Ovary (tissue), 3 donors: ENCODE measurements around the gene ZNF778.

Experiments
- CTCF ChIP-seq, 3 donors: fragments of 450-650 bp in 2 of 3; fragments of 200-600 bp in 1 of 3; IDR thresholded peaks; one replicate each; pipeline versions ENCODE4 v1.5.1 to v1.8.0; 2016 to 2022; ENCODE audit warnings: antibody characterized with exemption in 3 of 3, mild to moderate bottlenecking in 1 of 3
- POLR2A ChIP-seq: fragments of 450-650 bp; IDR thresholded peaks from one replicate; pipeline ENCODE4 v1.6.1; 2017; ENCODE audit warnings: antibody characterized with exemption, mild to moderate bottlenecking, moderate library complexity
- donor health status: DM: no; HTN: no; CAD: no.

- TF ChIP-seq CTCF (IDR thresholded peaks at IDR 0.05) (no peak), POLR2A (no peak)
These were observed 65.0 kb downstream of the ZNF778 start for GRCh38 chr16:89282523-89282922.
